HepG2 (cell line): ENCODE measurements around the gene SLC45A3. TPM values are rescaled to one million over a fixed set of nuclear protein-coding genes. Genes with fewer than 3 reads are reported as not detected.

Experiments used
- NR2F2 ChIP-seq: IDR thresholded peaks from 2 replicates; pipeline ENCODE4 v1.6.1; 2012; ENCODE audit warnings: low read depth, inconsistent platforms, borderline replicate concordance
- RARA ChIP-seq: IDR thresholded peaks from 2 replicates; pipeline ENCODE4 v1.6.1; 2016; ENCODE audit warnings: missing genetic modification reagents, missing compliant biosample characterization
- SALL1 ChIP-seq: sonication (generic); formaldehyde crosslinking; IDR thresholded peaks from 2 replicates; pipeline ENCODE4 v1.8.0; 2022; ENCODE audit warnings: mild to moderate bottlenecking, missing genetic modification reagents
- SAP130 ChIP-seq: IDR thresholded peaks from 2 replicates; pipeline ENCODE4 v1.6.1; 2016; ENCODE audit warnings: low read depth
- SOX13 ChIP-seq, 3 experiments: fragments of 450-650 bp in 1 of 3; sonication (generic) in 1 of 3; formaldehyde crosslinking in 1 of 3; IDR thresholded peaks in 2 of 3; conservative IDR thresholded peaks in 1 of 3; 2 replicates each; pipeline versions ENCODE4 v1.5.0 to v1.6.1; 2016 to 2020; ENCODE audit warnings: antibody characterized with exemption in 1 of 3, mild to moderate bottlenecking in 1 of 3, missing compliant biosample characterization in 1 of 3, missing genetic modification reagents in 1 of 3, moderate library complexity in 1 of 3
- ZBTB20 ChIP-seq: sonication (generic); formaldehyde crosslinking; IDR thresholded peaks from 2 replicates; pipeline ENCODE4 v1.8.1; 2023; ENCODE audit warnings: missing genetic modification reagents, low read depth, mild to moderate bottlenecking, borderline replicate concordance
- ZFX ChIP-seq: sonication (generic); formaldehyde crosslinking; IDR thresholded peaks from 2 replicates; pipeline ENCODE4 v1.4.0; 2020; ENCODE audit warnings: mild to moderate bottlenecking, low read depth, missing genetic modification reagents, moderate library complexity
- ZMYM2 ChIP-seq: sonication (generic); formaldehyde crosslinking; IDR thresholded peaks from 2 replicates; pipeline ENCODE4 v1.8.0; 2022; ENCODE audit warnings: mild to moderate bottlenecking, missing genetic modification reagents
- ZNF318 ChIP-seq: sonication (generic); formaldehyde crosslinking; IDR thresholded peaks from 2 replicates; pipeline ENCODE4 v1.4.0; 2020; ENCODE audit warnings: mild to moderate bottlenecking, missing genetic modification reagents
- ZNF354B ChIP-seq: sonication (generic); formaldehyde crosslinking; IDR thresholded peaks from 2 replicates; pipeline ENCODE4 v1.8.0; 2022; ENCODE audit warnings: mild to moderate bottlenecking, missing genetic modification reagents
- polyA plus RNA-seq, 8 experiments: library from polyadenylated mRNA; depleted of rRNA in 3 of 8; stranded (reverse) in 7 of 8; unstranded in 1 of 8; fragments of >200 nt; fragmentation: Illumina TruSeq in 4 of 8; extraction: Trizol in 4 of 8; gene quantifications; 2 replicates each; pipeline versions ENCODE4 v1.2.1 to v1.2.3, GENCODE V29; 2011 to 2016; ENCODE audit warnings: low read depth in 4 of 8, missing spikeins in 1 of 8, mixed read lengths in 1 of 8; ENCODE audit not compliant: insufficient read depth in 1 of 8
- total RNA-seq, 5 experiments: library from RNA; depleted of rRNA; stranded (reverse); fragments of >200 nt; fragmentation: Illumina TruSeq; extraction: Trizol; gene quantifications; 2 replicates each; pipeline ENCODE4 v1.2.3, GENCODE V29; 2016; ENCODE audit warnings: low read depth in 1 of 5
- TF ChIP-seq, protein P1 (sequence below): sonication (generic); formaldehyde crosslinking; IDR thresholded peaks from 2 replicates; pipeline ENCODE4 v1.4.0; 2020; ENCODE audit warnings: mild to moderate bottlenecking, missing genetic modification reagents, borderline replicate concordance
- TF ChIP-seq, protein P2 (sequence below): IDR thresholded peaks from 2 replicates; pipeline ENCODE4 v1.6.1; 2018; ENCODE audit warnings: missing genetic modification reagents

The SLC45A3 gene
- total and polyA plus RNA-seq, 2 of the 13 experiments (the other 11 are each of a cell fraction or from before 2014, with no cell fraction given) = 3.4 to 4.1 TPM

- TF ChIP-seq ZNF318 (CRISPR knock-in tag) = no peak
- no peak for TF ChIP-seq ZNF354B (CRISPR knock-in tag)
- TF ChIP-seq, protein P1, sequence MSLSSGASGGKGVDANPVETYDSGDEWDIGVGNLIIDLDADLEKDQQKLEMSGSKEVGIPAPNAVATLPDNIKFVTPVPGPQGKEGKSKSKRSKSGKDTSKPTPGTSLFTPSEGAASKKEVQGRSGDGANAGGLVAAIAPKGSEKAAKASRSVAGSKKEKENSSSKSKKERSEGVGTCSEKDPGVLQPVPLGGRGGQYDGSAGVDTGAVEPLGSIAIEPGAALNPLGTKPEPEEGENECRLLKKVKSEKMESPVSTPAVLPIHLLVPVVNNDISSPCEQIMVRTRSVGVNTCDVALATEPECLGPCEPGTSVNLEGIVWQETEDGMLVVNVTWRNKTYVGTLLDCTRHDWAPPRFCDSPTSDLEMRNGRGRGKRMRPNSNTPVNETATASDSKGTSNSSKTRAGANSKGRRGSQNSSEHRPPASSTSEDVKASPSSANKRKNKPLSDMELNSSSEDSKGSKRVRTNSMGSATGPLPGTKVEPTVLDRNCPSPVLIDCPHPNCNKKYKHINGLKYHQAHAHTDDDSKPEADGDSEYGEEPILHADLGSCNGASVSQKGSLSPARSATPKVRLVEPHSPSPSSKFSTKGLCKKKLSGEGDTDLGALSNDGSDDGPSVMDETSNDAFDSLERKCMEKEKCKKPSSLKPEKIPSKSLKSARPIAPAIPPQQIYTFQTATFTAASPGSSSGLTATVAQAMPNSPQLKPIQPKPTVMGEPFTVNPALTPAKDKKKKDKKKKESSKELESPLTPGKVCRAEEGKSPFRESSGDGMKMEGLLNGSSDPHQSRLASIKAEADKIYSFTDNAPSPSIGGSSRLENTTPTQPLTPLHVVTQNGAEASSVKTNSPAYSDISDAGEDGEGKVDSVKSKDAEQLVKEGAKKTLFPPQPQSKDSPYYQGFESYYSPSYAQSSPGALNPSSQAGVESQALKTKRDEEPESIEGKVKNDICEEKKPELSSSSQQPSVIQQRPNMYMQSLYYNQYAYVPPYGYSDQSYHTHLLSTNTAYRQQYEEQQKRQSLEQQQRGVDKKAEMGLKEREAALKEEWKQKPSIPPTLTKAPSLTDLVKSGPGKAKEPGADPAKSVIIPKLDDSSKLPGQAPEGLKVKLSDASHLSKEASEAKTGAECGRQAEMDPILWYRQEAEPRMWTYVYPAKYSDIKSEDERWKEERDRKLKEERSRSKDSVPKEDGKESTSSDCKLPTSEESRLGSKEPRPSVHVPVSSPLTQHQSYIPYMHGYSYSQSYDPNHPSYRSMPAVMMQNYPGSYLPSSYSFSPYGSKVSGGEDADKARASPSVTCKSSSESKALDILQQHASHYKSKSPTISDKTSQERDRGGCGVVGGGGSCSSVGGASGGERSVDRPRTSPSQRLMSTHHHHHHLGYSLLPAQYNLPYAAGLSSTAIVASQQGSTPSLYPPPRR = 0 out of 2 replicates have a peak, but pooled peaks have one; percentile 47
- TF ChIP-seq NR2F2 = peak; percentile 60; the same call in 1 of the 2 replicates
- TF ChIP-seq ZBTB20 (CRISPR knock-in tag) = no peak
- TF ChIP-seq SALL1 (CRISPR knock-in tag) = peak; percentile 31; the same call in 1 of the 2 replicates
- peak; percentile 58 for TF ChIP-seq SAP130 (CRISPR knock-in tag)
- TF ChIP-seq ZMYM2 (CRISPR knock-in tag) = 0 out of 2 replicates have a peak, but pooled peaks have one; percentile 29
- peak; percentile 92 for TF ChIP-seq RARA (CRISPR knock-in tag)
- TF ChIP-seq, protein P2, sequence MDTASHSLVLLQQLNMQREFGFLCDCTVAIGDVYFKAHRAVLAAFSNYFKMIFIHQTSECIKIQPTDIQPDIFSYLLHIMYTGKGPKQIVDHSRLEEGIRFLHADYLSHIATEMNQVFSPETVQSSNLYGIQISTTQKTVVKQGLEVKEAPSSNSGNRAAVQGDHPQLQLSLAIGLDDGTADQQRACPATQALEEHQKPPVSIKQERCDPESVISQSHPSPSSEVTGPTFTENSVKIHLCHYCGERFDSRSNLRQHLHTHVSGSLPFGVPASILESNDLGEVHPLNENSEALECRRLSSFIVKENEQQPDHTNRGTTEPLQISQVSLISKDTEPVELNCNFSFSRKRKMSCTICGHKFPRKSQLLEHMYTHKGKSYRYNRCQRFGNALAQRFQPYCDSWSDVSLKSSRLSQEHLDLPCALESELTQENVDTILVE = no peak
- TF ChIP-seq SOX13 (IDR thresholded peaks at IDR 0.05) = no peak
- TF ChIP-seq SOX13 (CRISPR knock-in tag; conservative IDR thresholded peaks at IDR 0.05 in 1 of 2, IDR thresholded peaks at IDR 0.05 in 1 of 2) = peak in 1 of 2 experiments; percentile 54; a peak in 2 of 4 replicates
- TF ChIP-seq ZFX (CRISPR knock-in tag) = no peak
These were observed 40.7 kb downstream of the SLC45A3 start (continued) for GRCh38 chr1:205639567-205639966.
